ENCODE results near the gene TH.

DNA sequence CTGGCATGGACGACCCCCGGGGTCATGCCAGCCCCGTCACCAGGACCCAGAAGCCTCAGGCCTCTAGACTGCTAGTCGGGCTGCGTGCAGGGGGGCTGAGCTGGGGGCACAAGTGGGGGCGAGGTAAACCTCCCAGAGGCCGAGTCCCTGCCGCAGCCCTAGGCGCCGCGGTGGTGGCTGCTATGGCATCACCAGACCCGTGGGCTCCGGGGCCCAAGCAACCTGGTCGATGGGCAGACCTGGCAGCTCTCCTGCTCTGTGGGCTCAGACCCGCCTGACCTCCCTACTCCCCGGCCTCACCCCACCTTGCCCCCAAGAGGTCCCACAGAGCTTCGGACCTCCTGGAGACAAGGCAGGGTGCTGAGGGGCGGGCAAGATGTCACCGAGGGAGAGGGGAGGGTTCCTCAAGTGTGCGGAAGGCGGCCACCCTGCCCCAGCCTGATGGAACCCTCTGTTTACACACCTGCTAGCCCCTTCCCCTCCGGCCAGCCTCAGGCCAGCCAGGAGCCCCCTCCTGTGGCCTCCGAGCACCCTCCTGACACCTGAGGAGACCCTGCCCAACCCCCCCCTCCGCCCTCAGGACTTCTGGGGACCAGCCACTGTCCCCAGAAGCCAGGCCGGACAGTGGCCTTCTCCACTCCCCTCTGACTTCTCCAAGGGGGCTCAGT lies 41.8 kb downstream of the TH start:
- TF ChIP-seq, protein P1, sequence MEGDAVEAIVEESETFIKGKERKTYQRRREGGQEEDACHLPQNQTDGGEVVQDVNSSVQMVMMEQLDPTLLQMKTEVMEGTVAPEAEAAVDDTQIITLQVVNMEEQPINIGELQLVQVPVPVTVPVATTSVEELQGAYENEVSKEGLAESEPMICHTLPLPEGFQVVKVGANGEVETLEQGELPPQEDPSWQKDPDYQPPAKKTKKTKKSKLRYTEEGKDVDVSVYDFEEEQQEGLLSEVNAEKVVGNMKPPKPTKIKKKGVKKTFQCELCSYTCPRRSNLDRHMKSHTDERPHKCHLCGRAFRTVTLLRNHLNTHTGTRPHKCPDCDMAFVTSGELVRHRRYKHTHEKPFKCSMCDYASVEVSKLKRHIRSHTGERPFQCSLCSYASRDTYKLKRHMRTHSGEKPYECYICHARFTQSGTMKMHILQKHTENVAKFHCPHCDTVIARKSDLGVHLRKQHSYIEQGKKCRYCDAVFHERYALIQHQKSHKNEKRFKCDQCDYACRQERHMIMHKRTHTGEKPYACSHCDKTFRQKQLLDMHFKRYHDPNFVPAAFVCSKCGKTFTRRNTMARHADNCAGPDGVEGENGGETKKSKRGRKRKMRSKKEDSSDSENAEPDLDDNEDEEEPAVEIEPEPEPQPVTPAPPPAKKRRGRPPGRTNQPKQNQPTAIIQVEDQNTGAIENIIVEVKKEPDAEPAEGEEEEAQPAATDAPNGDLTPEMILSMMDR (IDR thresholded peaks at IDR 0.05), result no peak
- no peak for TF ChIP-seq POLR2A (IDR thresholded peaks at IDR 0.05)
